NOMO-1 treated with dmso at 0.1 percent for 144 hours (cell line): ENCODE measurements around the gene LGALS9.
"Not testable (repeated sequence)": the region's sequence is repeated elsewhere in the genome, so short reads cannot be mapped to it uniquely, and the experiment has no call there.

Source experiments
- DNase-seq: peaks from one replicate; lab custom pipeline; 2025; ENCODE audit not compliant: unreplicated experiment; lab: John Stamatoyannopoulos, UW

LGALS9 gene

DNA sequence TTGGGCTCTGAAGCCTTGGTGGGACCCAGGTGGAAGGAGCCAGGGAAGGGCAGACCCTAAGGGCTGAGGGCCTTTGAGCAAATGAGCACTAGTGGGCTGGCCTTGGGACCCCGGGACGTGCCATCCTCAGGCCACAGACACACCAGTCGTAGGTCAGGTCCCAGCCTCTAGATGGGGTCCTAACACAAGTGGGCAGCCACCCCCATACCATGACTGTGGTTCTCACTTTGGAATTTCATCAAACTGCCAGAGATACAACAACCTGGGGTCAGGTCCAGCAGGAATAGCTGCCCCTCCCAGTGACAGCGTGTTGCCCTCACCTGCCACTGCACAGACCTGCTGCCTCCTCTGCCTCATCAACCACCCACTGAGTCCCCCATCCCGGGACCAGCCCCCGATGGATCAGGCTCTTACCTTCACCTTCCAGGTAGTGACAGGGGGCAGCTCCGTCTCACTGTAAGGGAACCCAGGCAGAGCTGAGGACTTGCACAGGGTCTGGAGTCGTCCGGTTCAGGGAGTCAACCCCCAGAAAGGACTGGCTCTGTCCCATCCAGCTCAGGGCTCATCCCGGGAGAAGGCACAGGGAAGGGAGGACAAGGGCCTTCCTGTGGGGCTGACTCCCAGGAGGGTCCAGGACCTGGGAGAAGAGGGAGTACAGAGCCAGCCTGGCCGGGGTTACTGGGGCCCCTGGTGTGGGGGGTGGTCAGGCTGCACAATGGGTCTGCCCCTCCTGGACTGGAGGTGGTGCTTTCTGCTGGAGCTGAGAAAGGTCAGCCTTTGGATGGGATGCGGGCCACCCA lies 40.0 kb downstream of the LGALS9 start:
- DNase-seq, result no peak

DNA sequence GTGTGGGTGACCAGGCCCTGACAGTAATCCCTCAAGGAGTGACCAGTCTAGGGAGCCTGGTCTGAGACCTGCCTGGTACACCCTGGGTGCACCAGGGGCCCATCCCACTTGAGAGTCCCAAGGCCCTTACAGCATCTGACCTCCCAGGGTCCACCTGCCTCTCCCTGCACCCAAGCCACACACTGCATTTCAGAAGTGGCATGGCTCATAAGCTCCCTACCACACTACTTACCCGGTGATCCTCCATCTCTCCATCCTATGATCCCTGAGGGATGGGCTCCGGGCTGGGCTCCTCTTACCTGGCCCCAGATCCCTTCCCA lies 40.6 kb downstream of the LGALS9 start:
- no peak for DNase-seq

DNA sequence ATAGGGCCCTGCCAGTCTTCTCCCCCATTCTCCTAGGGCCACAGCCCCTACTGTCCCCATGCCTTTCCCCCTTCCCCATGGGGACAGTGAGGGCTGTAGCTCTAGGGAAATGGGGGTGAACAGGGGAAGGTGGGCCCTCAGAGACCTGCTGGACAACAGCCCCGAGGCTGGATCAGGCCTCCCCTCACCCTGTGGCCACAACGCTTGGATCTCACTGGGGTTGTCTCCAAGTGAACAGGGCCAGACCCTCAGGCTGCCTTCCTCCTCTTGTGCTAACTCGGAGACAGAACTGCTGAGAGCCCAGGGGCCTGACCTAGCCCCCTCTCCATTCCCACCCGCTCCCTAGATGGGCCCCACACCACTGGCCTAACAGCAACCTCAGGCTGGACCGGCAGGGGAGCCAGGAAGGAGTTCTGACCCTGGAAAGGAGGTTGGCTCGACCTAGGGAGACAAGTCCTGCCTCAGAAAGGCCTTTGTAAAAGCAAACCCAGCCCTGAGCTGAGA lies 41.0 kb downstream of the LGALS9 start:
- DNase-seq, result not testable (repeated sequence)

DNA sequence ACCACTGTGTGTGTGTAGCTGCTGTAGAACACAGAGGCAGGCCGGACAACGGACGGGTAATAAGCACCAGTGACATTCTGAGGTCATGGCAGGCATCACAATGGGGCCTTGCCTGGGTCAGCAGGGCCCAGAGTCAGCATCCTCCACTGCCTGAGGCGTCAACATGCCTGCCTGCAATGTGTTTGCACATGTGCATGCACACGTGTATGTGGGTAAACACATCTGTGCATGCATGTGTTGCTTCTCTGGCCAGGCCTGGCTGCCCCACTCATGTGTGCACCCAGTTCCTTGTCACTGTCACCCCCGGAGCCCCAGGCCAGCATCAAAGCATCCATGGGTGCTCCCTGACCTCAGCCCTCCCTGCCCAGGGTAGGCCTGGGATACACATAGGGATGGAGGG lies 43.3 kb downstream of the LGALS9 start:
- DNase-seq, result no peak

DNA sequence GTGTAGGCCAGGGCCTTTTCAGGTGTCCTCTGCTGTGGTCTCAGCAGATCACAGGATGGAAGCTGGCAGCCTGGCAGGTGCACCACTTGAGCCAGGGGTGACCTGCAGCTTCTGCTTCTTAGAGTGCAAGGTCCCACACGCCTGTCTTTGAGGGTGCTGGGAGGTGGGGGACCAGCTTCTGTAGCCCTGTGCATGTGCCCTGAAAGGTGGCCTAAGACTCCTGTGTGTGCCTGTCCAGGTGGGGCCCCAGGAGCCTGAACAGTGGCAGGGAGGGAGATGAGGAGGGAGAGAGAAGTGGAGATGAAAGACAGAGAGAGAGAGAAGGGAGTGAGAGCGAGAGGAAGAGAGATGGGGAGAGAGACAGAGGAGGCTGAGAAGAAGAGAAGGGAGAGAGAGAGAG lies 46.2 kb downstream of the LGALS9 start:
- no peak for DNase-seq

DNA sequence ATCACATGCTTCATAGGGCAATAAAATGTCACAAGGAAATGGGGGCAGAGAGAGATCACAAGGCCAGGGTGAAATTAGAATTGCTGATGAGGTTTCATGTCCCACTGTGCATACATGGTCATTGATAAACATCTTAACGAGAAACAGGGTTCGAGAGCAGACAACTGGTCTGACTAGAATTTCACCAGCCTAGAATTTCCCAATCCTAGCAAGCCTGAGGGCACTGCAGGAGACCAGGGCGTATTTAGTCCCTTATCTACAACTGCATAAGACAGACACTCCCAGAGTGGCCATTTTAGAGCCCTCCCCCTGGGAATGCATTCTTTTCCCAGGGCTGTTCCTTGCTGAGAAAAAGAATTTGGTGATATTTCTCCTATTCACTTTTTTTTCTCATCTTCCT lies 55.3 kb downstream of the LGALS9 start:
- DNase-seq, result not testable (repeated sequence)

DNA sequence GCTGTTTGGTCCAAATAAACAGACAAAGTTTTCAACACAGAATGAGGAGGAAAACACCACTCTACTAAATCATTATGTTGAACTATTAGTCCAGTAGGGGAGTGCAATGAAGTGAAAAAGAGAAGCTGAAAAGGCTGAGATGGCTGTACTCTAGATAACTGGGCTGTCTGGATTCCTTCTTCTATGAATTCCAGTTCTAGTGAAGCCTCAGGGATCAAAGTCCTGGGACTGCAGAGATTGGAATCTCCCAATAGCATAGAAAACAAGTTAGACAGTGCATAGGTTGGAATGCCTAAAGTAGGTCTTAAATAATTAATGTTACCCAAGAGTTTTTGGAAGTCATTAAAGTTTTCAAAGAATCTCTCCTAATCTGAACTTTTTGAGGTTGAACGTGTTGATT lies 59.9 kb downstream of the LGALS9 start:
- DNase-seq, result no peak

DNA sequence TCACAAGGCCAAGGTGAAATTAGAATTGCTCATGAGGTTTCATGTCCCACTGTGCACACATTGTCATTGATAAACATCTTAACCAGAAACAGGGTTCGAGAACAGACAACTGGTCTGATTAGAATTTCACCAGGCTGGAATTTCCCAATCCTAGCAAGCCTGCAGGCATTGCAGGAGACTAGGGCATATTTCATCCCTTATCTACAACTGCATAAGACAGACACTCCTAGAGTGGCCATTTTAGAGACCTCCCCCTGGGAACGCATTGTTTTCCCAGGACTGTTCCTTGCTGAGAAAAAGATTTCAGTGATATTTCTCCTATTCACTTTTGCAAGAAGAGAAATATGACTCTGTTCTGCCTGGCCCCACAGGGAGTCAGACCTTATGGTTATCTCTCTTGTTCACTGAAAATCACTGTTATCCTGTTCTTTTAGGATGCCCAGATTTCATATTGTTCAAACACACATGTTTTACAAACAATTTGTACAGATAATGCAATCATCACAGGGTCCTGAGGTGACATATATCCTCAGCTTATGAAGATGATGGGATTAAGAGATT lies 64.3 kb downstream of the LGALS9 start:
- DNase-seq, result not testable (repeated sequence)
